DMS53 treated with DMSO at 0.1 percent for 48 hours (cell line): ENCODE results near the gene INCA1.

Source experiments
- DNase-seq: peaks from one replicate; lab custom pipeline; 2025; ENCODE audit not compliant: unreplicated experiment; lab: John Stamatoyannopoulos, UW

The INCA1 gene

GRCh38 chr17:4972322-4972721 is 25.0 kb downstream of the INCA1 start:
- DNase-seq: no peak

DNA sequence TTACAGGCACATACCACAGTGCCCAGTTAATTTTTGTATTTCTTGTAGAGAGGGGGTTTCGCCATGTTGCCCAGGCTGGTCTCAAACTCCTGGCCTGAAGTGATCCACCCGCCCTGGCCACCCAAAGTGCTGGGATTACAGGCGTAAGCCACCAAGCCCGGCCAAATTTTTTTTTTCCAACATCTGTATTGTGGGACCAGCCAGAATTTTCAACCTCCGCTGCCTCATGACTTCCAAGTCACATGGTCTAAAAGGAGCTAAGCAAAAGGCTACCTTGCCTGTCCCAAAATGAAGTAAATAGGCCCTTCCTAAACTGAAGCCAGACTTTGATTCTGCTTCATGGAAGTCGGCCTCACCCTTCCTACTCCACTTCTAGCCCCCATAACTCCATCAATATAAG is 25.5 kb downstream of the INCA1 start:
- DNase-seq: no peak

GRCh38 chr17:4970273-4970672 is 27.0 kb downstream of the INCA1 start:
- no peak for DNase-seq

GRCh38 chr17:4969551-4970173 is 27.7 kb downstream of the INCA1 start:
- no peak for DNase-seq

DNA sequence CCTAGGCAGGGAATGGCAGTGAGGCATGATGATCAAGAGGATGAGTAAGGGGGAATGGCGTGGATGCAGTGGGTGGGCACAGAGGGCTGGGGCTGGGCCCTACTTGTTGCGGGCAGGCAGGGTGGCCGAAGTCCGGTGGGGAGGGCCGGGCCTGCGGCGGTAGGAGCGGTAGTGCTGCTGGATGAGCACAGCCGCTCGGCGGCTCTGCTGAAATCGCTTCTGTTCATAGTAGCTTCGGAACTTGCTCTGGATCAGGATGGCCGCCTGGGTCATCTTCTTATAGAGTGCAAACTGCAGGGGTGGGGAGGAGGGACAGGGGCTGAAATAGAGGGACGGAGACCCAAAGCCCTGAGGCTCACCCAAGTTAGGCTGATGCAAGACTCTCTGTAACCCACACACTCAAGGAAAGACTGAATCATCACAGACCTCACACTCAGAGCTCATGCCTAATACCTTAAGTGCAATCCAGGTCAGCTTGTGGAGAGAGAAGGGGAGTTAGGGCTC is 28.2 kb downstream of the INCA1 start:
- no peak for DNase-seq

DNA sequence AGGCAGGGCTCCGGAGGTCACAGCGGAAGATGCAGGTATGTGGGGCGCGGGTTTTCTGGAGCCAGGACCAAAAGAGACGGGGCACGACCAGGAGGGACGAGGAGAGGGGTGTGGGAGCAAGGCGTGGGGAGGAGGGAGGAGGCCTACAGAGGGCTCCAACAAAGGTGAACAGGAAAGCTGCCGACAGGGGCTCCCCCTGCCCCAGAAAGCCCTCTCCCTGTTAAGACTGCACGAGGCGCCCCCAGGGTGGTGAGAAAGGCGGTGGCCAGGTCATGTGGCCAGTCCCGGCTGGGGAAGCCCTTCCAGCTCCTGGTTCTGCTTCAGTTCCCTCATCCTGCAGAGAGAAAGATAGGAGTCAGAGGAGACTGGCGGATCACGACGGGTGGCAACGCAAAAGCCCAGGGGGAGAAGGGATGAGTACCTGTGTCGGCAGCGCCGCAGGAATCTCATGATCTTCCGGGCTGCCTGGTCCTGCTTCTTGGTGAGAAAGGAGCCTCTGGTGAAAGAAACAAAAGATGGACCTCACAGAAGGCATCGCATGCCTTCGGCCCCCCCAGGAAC is 28.8 kb downstream of the INCA1 start:
- DNase-seq: no peak

- peak; percentile 83 for DNase-seq
Observed at GRCh38 chr17:4967539-4968485, 29.5 kb downstream of the INCA1 start, which contains the start of gene SPAG7. Gene SPAG7 (minus strand): TSS chr17:4967817. CDS start chr17:4967804, 13 bp downstream.

DNA sequence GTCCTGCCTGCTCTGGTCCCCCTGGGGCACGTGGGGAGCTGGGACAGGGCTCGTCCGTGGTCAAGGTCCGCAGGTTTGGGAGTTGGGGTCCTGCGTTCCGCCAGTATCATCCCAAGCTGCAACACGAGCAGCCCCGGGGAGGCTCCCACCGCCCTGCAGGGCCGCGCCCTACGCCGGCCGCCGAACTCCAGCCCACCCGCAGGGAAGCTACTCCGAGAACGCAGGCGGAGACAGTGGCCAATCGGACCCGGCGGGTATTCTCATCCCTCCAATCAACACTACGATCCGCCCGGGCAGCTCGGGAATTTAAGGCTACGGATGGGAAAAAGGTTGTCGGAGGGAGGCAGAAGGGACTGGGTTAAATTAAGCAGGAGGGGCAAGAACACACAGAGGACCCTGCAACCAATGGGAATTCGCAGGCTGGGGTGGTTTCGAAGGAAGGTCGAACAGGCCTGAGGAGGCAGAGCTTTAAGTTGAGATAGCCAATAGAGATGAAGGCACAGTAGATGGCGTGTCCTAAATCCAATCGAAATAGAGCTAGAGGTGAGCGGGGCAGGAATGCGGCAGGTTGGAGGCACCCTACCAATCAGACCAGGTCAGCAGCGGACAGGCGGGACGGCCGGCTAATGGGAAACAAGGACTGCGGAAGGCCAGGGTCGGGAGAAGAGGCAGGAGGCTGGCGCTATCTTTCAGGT is 30.3 kb downstream of the INCA1 start:
- peak; percentile 94 for DNase-seq

- DNase-seq: no peak
Observed at GRCh38 chr17:4965311-4965986, 31.9 kb downstream of the INCA1 start.

- no peak for DNase-seq
Observed at GRCh38 chr17:4960279-4960922, 36.9 kb downstream of the INCA1 start.

DNA sequence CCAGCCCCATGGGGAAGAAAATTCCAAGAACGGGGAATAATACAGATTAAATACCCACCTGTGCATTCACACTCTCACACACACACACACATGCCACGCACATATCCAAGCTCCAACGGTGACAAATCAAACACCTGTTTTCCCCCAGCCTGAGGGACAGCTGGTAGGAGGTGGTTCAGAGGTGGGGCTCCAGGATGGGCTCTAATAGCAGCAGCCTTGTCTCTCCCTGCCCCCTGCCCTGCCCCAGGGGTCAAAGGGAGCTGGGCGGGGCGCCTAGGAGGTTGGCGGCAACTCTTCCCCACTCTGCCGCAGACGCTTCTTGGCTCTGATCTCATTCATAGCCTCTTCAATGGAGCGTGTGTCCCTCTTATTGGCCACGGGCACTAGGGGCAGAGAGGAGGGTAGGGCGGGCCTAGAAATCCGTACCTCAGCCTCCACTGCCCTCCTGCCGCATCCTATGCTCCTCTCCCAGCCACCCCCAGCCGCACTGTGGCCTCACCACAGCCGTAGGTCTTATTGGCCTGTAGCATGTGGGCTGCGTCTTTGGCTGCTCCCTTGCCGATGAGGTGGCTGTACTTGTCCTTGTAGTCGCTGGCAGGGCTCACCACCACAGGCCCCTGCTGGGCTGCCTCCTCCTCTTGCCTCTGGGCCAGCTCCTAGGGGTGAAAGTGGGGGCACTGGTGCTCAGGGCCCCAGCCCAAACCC is 37.9 kb downstream of the INCA1 start:
- no peak for DNase-seq

DNA sequence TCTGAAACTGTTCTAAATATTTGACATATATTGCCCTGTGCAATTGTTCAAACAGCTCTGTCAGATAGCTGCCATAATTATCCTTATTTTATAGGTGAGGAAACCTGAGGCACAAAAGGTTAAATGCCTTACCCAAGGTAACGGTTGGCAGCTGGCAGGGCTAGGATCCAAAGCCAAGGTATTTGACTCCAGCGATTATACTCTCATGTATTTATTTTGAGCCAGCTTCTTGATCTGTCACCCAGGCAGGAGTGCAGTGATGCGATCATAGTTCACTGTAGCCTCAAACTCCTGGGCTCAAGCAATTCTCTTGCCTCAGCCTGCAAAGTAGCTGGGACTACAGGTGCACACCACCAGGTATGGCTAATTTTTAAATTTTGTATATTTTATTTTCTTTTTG is 39.2 kb downstream of the INCA1 start:
- no peak for DNase-seq

DNA sequence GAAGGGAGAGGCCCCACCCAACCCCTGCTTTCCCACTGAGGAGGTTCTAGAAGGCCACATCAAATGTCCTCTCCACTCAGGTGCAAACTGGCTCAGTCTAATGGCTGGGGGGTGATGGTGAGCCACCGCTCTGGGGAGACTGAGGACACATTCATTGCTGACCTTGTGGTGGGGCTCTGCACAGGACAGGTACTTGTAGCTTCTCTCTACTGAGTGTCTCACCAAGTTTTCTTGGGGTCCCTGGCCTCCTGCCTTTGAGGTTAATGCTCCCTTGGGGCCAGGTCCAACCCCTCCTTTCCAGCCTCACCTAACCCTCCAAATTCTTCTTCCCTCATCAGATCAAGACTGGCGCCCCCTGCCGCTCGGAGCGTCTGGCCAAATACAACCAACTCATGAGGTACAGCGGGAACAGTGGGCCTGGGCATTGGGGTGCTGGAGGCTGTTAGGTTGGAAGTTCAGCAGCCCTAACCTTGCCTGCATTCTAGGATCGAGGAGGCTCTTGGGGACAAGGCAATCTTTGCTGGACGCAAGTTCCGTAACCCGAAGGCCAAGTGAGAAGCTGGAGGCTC is 40.7 kb downstream of the INCA1 start:
- DNase-seq: no peak

DNA sequence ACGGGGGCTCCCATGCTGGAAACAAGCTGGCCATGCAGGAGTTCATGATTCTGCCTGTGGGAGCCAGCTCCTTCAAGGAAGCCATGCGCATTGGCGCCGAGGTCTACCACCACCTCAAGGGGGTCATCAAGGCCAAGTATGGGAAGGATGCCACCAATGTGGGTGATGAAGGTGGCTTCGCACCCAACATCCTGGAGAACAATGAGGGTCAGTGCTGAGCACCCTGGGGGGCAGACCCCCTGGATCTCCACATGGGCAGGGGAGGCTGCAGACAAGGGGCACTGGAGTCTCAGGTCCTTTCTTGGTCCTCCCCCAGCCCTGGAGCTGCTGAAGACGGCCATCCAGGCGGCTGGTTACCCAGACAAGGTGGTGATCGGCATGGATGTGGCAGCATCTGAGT is 42.2 kb downstream of the INCA1 start:
- DNase-seq: no peak

DNA sequence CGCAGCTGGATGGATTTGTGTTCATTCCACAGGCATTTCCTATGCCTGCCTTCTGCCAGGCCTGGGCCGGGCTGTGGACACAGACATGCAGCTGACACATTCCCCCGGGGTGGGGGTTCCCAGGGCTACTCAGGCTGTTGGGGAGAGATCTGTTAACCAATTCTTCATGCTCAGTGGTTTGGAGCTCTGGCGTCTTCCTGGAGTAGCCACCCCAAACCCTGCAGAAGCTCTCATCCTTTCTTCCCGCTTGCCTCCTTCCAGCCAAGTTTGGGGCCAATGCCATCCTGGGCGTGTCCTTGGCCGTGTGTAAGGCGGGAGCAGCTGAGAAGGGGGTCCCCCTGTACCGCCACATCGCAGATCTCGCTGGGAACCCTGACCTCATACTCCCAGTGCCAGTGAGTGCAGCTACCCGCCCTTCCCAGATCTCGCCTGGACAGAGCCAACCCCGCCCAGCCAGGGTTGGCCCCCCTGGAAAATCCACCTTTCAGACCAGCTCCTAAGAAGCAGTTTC is 43.8 kb downstream of the INCA1 start:
- no peak for DNase-seq

DNA sequence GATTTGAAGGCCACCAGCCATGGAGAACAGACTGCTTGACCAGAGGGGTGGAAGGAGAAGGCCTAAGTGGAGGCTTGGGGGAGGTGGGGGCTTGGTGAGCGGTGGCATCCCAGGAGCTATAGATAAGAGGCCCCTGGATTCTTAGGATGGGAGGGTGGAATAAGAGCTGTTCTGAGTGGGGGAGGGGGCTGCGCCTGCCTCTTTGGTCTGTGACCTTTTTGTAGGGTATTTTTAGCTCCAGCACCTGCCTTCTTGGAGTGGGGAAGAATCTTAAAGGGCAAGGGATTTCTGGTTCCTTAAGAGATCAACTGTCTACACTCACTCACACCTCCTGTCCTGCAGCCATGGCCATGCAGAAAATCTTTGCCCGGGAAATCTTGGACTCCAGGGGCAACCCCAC is 45.8 kb downstream of the INCA1 start:
- no peak for DNase-seq

GRCh38 chr17:4950746-4951204 is 46.5 kb downstream of the INCA1 start, which contains the start of gene ENO3:
Gene ENO3 (plus strand): TSS chr17:4951119. CDS start chr17:4951830, 711 bp downstream.
- DNase-seq: no peak

GRCh38 chr17:4950075-4950745 is 47.1 kb downstream of the INCA1 start:
- DNase-seq: peak; percentile 45
